ENCODE measurements around the gene ABCA10. TPM values are rescaled to one million over a fixed set of nuclear protein-coding genes. Genes with fewer than 3 reads are reported as not detected.

Gene ABCA10
- total RNA-seq, 6 experiments from 2014 or later: 1.7 to 4.0 (median 2.0) TPM

GRCh38 chr17:69254187-69254586 lies 25.6 kb upstream of the ABCA10 start:
- no peak for ATAC-seq
- no peaks in the 10 kb centered on the region for H3K27me3 ChIP-seq
- no peak overlapping the region for H3K4me3 ChIP-seq
- intact Hi-C loops (cut with DNase I): no loop called here
- H3K4me1 ChIP-seq: no peaks in the 10 kb centered on the region
- peaks cover 0 to 57% (median 19%) of the 10 kb centered on the region in 4 donors for H3K36me3 ChIP-seq
- 77% methylated on average over 1 of the region's 1 CpG for WGBS (ENCODE audit: insufficient coverage, low coverage, low lambda C conversion rate, missing lambda C conversion rate)
- H3K27ac ChIP-seq: no peak overlapping the region
- TF ChIP-seq CTCF (IDR thresholded peaks at IDR 0.05): no peak
- no peak for TF ChIP-seq POLR2A (IDR thresholded peaks at IDR 0.05)
- no peaks in the 10 kb centered on the region for H3K9me3 ChIP-seq
- no peak for DNase-seq

DNA sequence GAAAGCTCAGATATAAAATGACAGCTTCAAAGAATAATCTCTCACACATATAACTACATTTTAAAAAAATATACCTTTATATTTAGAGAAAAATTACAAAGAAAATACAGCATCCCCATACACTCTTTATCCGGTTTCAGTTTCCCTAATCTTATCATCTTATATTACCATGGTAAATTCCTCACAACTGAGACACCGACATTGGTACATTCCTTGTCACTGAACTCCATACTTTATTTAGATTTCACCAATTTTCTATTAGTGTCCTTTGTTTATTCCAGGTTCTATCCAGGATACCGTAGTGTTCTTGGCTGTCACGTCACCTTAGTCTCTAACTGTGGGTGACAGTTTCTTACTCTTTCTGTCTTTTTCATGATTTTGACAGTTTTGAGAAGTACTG lies 22.0 kb upstream of the ABCA10 start:
- H3K4me3 ChIP-seq: no peak overlapping the region
- DNase-seq (no peak), ATAC-seq (no peak)
- H3K36me3 ChIP-seq: peaks cover 0 to 64% (median 24%) of the 10 kb centered on the region in 4 donors
- peaks cover 0 to 10% (median 4%) of the 10 kb centered on the region in 4 donors for H3K4me1 ChIP-seq
- no peaks in the 10 kb centered on the region for H3K9me3 ChIP-seq
- intact Hi-C loops (cut with DNase I): no loop called here
- H3K27ac ChIP-seq: no peak overlapping the region
- no peaks in the 10 kb centered on the region for H3K27me3 ChIP-seq
- WGBS (ENCODE audit: insufficient coverage, low coverage, low lambda C conversion rate, missing lambda C conversion rate): 86% methylated on average over 4 of the region's 4 CpGs
- TF ChIP-seq CTCF (IDR thresholded peaks at IDR 0.05) (no peak), POLR2A (IDR thresholded peaks at IDR 0.05) (no peak)

- peak; percentile 73 to 91 (median 84) for ATAC-seq
- Histone ChIP-seq H3K36me3 (peaks cover 0 to 32% (median 9%) of the 10 kb centered on the region in 4 donors), H3K9me3 (no peaks in the 10 kb centered on the region), H3K4me3 (no peak overlapping the region), H3K27me3 (no peaks in the 10 kb centered on the region), H3K4me1 (peaks cover 0 to 11% (median 4%) of the 10 kb centered on the region in 4 donors), H3K27ac (no peak overlapping the region)
- DNase-seq: no peak
- intact Hi-C loops (cut with DNase I): no loop called here
- TF ChIP-seq POLR2A (IDR thresholded peaks at IDR 0.05): no peak
- TF ChIP-seq CTCF (IDR thresholded peaks at IDR 0.05): peak; percentile 64 to 73 (median 68)
- WGBS (ENCODE audit: insufficient coverage, low coverage, low lambda C conversion rate, missing lambda C conversion rate): 55% methylated on average over 4 of the region's 4 CpGs
These were observed 18.2 kb upstream of the ABCA10 start for GRCh38 chr17:69246726-69247375.

GRCh38 chr17:69246202-69246601 lies 17.6 kb upstream of the ABCA10 start:
- Histone ChIP-seq H3K27me3 (no peaks in the 10 kb centered on the region), H3K4me1 (peaks cover 0 to 11% (median 4%) of the 10 kb centered on the region in 4 donors), H3K4me3 (no peak overlapping the region), H3K36me3 (peaks cover 0 to 27% (median 9%) of the 10 kb centered on the region in 4 donors), H3K9me3 (no peaks in the 10 kb centered on the region), H3K27ac (no peak overlapping the region)
- no peak for TF ChIP-seq POLR2A (IDR thresholded peaks at IDR 0.05)
- TF ChIP-seq CTCF (IDR thresholded peaks at IDR 0.05): no peak
- ATAC-seq (peak in 2 of 4 donors; percentile 30 to 44), DNase-seq (no peak)
- intact Hi-C loops (cut with DNase I): no loop called here
- WGBS (ENCODE audit: insufficient coverage, low coverage, low lambda C conversion rate, missing lambda C conversion rate): 36% methylated on average over 1 of the region's 1 CpG

Measured in right lobe of liver (tissue), 6 donors.